ENCODE data around the gene TOP1.
A peak's percentile ranks its signal among the peaks of the same experiment; 100 is the strongest.
"Not testable (repeated sequence)": the region's sequence is repeated elsewhere in the genome, so short reads cannot be mapped to it uniquely, and the experiment has no call there.

The TOP1 gene

DNA sequence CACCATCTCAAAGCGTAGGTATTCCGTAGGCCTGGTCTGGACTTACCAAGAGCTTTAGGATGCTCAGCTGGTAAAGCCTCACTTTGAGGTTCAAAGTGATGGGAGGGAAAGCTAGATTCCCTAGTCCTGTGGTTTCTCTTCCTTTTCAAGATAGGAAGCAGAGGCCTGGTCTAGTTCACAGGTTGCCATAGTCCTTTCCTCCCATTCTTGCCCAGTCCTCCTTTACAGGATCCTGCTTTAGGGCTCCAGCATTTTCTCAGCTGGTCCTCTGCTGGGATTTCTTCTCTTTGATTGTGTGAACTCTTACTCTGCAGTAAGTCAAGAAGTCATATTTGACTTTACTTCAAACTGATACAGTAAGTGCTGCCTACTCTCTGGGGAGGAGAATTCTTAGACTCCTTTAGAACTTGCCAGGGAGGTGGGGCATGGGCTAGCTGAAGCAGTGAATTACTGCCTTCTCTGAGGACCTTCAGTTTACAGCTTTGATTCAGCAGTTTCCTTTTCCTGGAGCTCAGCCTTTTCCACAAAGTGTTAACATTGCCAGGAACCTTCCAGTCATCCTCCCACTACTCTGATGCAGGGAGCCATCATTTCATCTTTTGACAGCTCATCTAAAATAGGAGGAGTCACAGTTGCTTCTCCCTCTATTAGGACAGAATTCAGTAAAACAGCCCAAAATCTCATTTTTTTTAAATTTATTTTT is 65.9 kb downstream of the TOP1 start:
- no peak for DNase-seq (ENCODE audit: low read depth in 2 of 2)

DNA sequence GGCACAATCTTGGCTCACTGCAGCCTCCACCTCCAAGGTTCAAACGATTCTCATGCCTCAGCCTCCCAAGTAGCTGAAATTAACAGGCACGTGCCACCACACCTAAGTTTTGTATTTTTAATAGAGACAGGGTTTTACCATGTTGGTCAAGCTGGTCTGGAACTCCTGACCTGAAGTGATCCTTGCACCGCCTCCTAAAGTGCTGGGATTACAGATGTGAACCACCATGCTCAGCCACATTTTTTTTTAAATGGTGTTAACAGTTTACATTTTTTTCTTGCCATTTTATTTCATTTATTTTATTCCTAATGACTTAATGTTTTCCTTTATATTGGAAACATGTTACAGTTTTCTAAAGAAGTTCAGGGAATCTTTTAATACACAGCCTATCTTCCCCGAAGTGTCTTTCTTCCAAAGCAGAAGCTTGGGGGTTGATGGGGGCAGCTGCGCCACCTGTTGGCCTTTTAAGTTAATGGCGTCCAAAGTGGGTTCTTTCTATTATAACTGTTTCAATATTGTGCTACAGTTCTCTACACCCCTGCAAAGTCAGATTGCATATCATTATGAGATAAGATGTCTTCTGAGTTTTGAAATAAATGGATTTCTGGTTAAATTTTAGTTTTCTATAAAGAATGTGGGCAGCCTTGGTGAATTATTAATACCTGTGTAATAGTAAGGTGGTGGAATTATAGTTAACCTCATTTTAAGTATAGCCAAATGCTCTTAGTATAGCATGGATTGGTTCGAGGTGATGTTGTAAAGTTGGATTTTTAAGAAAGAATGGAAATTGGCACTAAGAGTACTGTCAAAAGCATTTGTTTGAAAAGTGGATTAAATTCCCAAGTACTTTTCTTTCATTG is 66.7 kb downstream of the TOP1 start:
- peak; percentile 22 to 27 for DNase-seq (ENCODE audit: low read depth in 2 of 2)

DNA sequence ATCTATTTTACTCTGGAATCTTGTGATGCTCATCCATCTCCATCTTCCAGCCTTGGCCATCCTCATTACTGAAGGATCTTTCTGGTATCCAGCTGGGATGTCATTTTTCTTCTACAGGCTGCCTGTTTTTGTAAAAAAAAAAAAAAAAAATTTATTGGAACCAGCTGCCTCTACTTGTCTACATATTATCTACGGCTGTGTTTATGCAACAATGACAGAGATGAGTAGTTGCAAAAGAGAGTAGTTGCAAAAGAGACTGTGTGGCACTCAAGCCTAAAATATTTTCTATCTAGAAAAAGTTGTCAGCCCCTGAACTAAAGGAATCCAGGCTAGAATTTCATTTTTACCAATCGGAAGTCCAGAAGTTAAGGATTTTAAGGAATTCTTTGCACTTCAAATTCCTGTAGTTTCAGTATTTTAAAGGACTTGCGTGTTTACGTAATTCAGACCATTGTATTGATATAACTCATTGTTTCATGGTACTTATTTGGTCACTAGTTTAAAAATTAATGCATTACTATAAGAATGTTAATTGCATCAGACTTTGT is 70.2 kb downstream of the TOP1 start:
- DNase-seq (ENCODE audit: low read depth in 2 of 2), result no peak

DNA sequence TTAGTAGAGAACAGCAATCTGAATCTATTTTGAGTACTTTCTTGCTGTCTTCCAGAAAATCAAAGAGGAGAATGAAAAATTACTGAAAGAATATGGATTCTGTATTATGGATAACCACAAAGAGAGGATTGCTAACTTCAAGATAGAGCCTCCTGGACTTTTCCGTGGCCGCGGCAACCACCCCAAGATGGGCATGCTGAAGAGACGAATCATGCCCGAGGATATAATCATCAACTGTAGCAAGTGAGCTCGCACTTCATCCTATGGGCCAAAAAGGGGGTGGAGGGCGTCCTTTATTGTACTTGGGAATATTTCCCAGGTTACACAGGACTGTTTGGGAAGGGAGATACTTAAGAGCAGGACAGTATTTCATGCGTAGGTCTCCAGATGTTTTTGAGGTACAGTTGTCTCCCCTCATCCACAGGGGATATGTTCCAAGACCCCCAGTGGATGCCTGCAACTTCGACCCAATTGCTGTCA is 71.4 kb downstream of the TOP1 start:
- DNase-seq (ENCODE audit: low read depth in 2 of 2), result no peak

DNA sequence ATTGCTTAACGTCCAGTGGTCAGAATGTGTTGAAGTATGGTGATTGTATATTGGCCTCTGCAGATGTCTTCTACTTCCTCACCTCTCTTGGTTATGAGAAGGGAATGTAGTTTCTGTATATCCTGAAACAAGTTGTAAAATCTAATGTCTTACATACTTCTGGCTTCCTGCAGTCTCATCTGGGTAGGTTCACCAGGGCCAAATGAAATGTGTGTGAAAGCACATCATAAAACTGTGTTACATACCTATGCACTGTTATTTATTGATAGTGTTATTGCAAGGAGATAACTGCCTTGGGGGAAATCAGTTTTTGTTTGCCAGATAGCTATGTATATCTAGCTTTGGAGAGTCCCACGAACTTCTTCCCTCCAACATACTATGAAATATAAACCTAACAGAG is 73.0 kb downstream of the TOP1 start:
- no peak for DNase-seq (ENCODE audit: low read depth in 2 of 2)

DNA sequence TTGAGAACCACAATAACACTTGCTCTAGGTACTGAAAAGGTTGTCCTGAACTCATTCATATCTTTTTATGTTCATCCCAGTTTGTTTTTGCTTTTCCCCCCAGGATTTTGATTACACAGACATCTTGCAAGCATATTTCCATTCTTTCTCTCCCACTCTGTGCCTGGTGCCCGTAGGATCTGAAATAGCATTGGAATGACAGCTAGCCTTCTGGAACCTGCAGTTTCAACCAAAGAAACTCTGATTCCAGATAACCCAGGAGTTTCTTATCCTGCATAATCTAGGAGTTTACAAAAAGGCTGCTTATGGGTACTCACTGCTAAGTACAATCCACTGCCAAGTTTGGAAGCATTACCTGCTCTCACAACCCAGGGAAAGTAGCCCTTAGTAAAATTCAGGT is 79.9 kb downstream of the TOP1 start:
- DNase-seq (ENCODE audit: low read depth in 2 of 2), result no peak

DNA sequence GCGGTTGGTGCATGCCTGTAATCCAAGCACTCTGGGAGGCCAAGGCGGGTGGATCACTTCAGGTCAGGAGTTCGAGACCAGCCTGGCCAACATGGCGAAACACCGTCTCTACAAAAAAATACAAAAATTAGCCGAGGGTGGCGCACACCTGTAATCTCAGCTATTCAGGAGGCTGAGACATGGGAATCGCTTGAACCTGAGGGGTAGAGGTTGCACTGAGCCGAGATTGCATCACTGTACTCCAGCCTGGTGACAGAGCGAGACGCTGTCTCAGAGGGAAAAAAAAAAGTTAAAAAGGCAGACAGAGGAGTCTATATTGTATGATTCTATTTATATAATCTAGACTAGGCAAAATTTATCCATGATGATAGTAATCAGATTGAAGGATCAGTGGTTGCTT is 81.4 kb downstream of the TOP1 start:
- DNase-seq (ENCODE audit: low read depth in 2 of 2), result no peak

DNA sequence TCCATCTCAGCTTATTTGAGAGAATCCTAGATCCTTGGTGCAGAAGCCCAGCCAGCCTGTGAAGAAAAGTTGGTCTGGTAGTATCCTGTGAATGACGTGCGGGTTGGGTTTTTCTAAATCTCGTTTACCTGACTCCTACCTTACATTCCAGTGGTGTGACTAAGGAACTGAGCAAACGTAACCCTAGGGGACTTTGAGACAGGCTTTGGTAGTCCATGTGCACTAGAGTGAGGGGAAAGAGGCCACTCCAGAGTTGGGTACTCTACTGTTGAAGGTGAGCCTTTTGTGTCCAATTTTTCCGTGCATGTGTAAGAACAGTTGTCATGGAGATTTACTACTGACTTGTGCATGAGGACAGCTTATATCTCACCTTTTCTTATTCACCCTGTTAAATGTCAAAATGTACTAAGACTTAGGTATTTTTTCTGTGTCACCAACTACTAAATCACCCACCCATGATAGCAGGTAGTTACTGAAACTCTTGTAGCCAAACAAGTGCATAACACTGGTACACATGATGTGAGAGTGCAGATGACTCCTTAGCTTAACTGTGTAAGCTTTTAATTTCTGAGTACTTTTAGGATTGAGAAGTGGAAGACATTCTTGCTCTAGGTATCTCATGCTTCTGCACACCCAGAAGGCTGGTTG is 82.4 kb downstream of the TOP1 start:
- no peak for DNase-seq (ENCODE audit: low read depth in 2 of 2)

DNA sequence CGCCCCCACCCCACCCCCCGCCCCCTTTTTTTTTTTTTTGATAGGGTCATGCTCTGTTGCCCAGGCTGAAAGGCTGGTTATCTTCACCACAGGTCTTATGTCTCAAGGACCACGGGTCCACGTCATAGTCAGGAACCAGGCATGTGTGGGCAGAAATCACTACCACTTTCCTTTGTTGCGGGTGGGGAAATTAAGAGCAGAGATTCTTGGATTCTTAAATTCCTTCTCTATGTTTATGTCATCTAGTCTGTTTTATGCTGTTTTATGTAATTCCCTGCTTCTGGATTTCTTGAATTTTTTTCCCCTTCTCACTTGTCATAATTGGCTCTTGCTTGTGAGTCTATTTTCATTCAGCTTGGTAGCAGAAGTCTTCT is 82.9 kb downstream of the TOP1 start:
- no peak for DNase-seq (ENCODE audit: low read depth in 2 of 2)

DNA sequence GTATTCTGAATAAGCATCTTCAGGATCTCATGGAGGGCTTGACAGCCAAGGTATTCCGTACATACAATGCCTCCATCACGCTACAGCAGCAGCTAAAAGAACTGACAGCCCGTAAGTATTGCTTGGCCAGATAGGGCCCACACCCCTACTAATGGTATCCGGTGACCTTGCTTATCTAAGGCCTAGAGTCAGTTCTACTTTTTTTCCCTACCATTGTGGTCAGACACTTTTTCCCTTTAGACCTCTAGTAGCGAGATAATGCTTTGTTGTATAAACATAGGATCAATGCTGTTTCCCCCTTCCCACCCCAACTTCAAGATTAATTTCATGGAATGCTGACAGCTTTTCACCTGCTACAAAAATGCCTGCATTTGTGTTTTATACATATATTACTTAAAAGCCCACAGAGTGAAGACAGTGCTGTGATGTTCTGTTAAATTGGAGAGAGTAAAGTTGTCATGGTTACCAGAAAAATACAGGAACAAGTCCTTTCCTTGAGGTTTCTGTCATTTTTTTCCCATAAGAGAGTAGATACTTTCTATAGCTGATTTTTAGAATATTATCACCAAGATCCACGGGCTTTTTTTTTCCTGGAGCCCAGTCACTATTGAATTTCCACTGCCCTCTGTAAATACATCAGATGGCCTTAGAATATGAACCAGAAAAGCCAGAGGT is 87.8 kb downstream of the TOP1 start:
- no peak for DNase-seq (ENCODE audit: low read depth in 2 of 2)

DNA sequence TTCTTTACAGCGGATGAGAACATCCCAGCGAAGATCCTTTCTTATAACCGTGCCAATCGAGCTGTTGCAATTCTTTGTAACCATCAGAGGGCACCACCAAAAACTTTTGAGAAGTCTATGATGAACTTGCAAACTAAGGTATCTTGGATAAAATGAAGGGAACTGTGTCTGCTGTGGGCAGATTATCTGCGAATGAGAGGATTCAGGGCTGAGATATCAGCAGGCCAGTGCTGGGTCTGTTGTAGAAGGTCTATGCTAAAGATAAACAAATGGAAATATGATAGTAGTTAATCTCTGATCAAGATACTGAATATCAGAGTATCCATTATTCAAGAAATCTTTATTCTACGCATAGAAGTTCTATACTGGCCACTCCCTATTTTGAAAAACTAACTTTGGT is 89.5 kb downstream of the TOP1 start:
- DNase-seq (ENCODE audit: low read depth in 2 of 2), result not testable (repeated sequence)

DNA sequence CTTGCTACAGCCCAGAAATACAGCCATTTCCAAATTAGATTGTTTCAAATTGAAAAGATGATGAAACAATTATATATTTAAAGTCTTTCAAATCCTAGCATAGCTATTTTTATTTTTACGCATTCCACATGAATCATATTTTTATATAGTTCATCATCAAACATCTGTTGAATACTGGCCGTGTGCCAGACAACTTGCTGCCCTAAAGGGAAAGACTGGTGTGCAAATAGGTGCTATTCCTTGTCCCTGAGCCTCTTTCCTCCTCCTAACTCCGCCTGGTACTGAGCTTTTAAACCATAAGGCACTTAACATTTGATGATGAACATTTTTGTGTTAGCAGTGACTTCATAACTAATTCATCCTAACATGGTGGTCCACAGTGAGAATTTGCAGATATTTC is 90.0 kb downstream of the TOP1 start:
- no peak for DNase-seq (ENCODE audit: low read depth in 2 of 2)

DNA sequence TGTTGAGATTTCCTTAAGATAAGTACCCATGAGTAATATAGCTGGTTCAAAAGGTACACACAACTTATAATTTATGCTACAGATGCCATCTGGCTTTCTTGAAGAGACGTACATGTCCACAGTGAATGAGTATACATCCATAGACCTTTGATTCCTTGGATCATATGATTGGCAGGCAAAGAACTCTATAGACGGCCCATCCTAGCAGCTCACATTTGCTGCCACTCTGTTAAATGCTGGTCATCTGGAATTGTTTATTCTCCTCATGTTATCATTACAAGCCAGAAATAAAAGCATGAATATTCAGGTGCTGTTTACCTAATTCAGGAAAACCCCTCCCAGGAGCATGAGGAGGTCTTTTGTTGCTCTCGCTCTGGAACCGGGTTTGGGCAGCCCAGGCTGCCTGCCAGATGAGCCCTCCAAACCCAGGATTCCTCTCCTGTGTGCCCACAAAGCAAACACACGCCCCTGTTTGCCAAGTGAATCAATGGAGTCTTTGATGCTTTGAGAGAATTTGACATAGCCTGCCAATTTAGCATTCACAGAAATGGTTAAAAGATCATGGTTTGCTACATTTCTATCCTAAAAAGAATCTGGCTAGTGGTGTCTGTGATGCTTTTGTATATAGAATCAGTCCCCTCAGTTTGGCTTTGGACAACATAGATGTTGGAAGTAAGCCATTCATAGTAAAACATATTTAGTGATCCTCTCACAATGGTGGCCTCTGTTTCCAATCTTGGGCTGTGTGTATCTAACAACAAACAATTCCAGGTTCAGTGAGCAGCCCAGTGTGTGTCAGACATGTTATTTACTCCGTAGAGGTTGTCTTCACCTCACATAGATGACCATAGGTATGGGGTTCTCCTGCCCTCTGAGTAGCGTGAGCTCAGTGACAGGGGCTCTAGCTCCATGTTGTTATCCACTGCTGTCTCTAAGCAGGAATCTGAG is 91.3 kb downstream of the TOP1 start:
- no peak for DNase-seq (ENCODE audit: low read depth in 2 of 2)

DNA sequence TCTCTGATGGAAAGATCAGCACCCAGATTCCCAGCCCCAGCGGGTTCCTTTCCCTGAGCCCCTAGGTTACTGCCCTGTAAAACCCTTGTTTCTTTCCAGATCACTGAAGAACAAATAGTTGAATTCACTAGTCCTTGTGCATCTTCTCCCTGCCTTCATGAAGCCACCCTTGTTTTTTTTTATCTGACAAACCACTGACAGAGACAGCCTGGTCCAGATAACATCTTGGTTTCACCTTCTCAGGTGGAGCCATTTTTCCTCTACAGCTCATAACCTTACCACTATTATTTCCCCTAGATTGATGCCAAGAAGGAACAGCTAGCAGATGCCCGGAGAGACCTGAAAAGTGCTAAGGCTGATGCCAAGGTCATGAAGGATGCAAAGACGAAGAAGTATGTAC is 92.8 kb downstream of the TOP1 start:
- no peak for DNase-seq (ENCODE audit: low read depth in 2 of 2)

DNA sequence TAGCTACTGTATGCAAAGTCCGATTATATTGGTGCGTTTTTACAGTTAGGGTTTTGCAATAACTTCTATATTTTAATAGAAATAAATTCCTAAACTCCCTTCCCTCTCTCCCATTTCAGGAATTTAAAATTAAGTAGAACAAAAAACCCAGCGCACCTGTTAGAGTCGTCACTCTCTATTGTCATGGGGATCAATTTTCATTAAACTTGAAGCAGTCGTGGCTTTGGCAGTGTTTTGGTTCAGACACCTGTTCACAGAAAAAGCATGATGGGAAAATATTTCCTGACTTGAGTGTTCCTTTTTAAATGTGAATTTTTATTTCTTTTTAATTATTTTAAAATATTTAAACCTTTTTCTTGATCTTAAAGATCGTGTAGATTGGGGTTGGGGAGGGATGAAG is 95.0 kb downstream of the TOP1 start:
- DNase-seq (ENCODE audit: low read depth in 2 of 2), result no peak

DNA sequence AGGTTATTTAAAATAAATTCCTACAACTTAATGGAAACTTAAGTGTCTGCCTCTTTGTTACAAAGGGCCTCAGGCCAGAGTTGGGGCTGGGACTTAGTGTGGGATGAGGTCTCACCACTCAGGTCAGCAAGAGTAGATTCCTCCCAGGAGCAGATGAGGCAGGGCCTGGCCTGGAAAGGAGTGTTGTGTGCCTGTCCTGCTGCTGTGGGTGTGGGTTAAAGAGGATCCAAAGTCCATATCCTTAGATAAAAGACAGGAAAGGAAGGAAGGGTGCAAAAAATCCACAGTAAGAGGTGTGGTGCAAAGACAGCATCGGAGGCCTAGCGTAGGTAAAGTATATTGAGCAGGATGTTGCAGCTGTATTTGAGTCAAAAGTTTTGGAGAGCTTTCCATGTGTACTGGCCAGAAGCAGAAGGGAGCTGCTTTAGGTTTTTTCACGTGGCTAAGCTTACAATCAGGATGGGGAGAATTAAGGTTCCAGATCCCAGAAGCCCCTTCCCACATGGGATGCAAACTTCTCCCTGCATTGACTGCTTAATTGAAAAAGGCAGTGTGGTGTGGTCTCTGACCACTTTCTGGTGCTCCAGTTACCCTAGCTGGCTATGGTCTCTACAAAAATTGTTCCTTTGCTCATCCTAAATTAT is 96.0 kb downstream of the TOP1 start:
- DNase-seq (ENCODE audit: low read depth in 2 of 2), result no peak

DNA sequence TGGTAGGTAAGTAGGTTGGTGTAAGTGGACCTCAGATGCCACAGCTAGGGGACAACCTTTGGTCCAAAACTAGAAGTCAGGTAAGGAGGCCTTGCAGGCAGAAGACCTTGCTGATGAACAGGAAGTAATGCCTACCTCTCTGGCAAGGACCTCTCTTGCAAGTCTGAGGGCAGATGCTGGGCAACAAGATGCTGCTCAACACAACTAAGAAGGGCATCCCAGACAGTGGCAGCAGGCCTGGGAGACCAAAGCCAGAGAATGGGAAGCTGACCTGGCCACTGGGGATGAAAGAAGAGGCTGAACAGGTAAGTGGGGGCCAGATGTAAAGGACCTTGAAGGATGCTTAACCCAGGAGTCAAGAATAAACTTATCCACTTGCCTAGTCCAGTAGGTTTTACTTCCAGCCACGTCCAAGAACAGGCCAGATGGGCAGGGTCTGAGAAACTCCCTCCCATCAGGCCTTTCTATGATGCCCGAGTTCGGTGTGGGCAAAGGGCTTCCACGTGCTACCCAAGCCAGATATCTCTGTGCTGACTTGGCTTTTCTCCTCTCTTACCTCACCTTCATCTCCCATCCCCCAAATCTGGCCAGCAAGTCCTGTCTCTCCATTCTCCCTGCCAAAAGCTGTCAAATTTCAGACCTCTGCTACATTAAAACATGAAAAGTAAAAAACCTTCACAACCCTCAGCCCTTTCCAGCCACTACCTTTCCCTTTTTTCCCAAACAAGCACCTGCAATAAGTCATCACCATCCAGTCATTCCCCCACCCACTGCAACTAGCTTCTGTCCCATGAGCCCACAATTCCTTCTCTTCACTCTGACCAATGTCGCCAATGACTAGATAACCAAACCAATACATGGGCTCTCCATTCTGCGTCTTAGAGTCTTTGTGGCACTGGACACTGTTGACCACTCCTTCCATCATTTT is 97.2 kb downstream of the TOP1 start:
- no peak for DNase-seq (ENCODE audit: low read depth in 2 of 2)

DNA sequence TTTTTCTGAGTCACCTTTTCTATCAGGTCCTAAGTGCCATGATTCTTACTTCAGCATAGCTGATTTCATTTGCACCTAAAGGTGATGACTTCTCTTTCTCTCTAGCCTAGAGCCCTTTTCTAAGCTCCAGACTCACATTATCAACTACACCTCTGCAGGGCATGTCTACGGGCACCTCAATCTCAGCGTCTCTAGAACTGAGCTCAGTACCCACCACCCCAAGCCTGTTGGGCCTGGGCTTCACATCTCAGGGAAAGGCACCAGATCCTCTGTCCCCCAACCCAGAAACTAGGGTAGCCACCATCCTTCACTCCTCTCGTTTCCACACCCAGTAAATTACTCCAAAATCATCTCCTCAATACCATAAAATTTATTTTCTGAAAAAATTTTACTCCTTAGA is 98.1 kb downstream of the TOP1 start:
- no peak for DNase-seq (ENCODE audit: low read depth in 2 of 2)

DNA sequence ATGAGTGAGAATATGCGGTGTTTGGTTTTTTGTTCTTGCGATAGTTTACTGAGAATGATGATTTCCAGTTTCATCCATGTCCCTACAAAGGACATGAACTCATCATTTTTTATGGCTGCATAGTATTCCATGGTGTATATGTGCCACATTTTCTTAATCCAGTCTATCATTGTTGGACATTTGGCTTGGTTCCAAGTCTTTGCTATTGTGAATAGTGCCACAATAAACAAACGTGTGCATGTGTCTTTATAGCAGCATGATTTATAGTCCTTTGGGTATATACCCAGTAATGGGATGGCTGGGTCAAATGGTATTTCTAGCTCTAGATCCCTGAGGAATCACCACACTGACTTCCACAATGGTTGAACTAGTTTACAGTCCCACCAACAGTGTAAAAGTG is 99.7 kb downstream of the TOP1 start:
- DNase-seq (ENCODE audit: low read depth in 2 of 2), result not testable (repeated sequence)

Measured in stimulated activated CD4-positive, alpha-beta T cell treated with anti-CD3 and anti-CD28 coated beads, Interleukin-1b, Interleukin-23, amount 100 ng/mL, for 1 hour (primary cell).